ENCODE data around the gene NAPG. TPM values are rescaled to one million over a fixed set of nuclear protein-coding genes. Genes with fewer than 3 reads are reported as not detected.

The NAPG gene
- total and polyA plus RNA-seq, 9 of the 15 experiments (the other 6 are each of a cell fraction or from before 2014, with no cell fraction given) = 31.6 to 63.3 (median 50.9) TPM

DNA sequence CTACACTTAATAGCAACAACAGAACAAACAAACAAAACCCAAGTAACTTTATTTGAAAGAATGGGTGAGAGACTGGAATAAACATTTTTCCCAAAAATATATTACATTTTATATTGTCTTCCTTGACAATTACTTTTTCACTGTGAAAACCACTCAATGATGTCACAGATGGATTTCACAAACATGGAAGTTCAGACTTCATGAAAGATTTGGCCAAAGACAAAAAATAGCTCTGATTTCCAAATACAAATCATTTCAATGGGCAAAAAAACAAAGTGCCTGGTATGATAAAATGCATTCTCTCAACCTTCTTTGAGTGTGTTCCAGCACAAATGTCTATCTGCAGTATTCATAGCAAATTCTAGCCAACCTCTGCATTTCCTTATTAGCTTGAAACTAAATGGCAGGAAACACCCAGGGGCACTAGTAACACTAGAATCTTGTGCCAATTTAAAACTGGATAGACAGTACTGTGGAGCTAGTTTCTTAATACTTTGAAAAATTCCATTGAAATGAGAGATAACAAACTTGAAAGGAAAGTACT, 28.5 kb upstream of the NAPG start:
- CTCF ChIA-PET (ENCODE audit: low intra/inter-chr PET ratio) = no interaction called here
- no peaks in the 10 kb centered on the region for H3K36me3 ChIP-seq (ENCODE audit: control insufficient read depth, insufficient read depth, low read length)
- no peak for DNase-seq (ENCODE audit: extremely low read depth in 1 of 4, low spot score in 3 of 4)
- no TSS peak for BruUV-seq (replicated peaks)
- H3K4me3 ChIP-seq = no peak overlapping the region
- in situ Hi-C loops (cut with MboI) (no loop called here), intact Hi-C loops (cut with micrococcal nuclease) (no loop called here)
- H3K79me2 ChIP-seq (ENCODE audit: control insufficient read depth, insufficient read depth, low read length) = no peaks in the 10 kb centered on the region
- no peaks in the 10 kb centered on the region for H3K9me1 ChIP-seq (ENCODE audit: control insufficient read depth, insufficient read depth, low read length)
- no peak overlapping the region for H3K27ac ChIP-seq (ENCODE audit: extremely low read depth, low read depth, low read length)
- no peaks in the 10 kb centered on the region for H4K20me1 ChIP-seq (replicated peaks; ENCODE audit: control insufficient read depth, insufficient read depth, low read length)
- no peak overlapping the region for H2AFZ ChIP-seq (ENCODE audit: low read depth, low read length)
- peaks cover 5 to 10% of the 10 kb centered on the region in 2 experiments; a peak in 3 of 5 replicates for H3K27me3 ChIP-seq (ENCODE audit: control insufficient read depth in 2 of 2, insufficient read depth in 2 of 2, low read length in 2 of 2)
- H3K9me3 ChIP-seq (replicated peaks; ENCODE audit: control insufficient read depth, insufficient read depth, low read depth, low read length) = no peaks in the 10 kb centered on the region
- TF ChIP-seq ELF4 (CRISPR knock-in tag; IDR thresholded peaks at IDR 0.05) = no peak
- TF ChIP-seq SETDB1 (IDR thresholded peaks at IDR 0.05; ENCODE audit: low read length) = no peak
- TF ChIP-seq HMGN3 (IDR thresholded peaks at IDR 0.05; ENCODE audit: borderline replicate concordance, extremely low read depth, insufficient read length, low read depth, low read length) = no peak
- POLR2A ChIA-PET = interaction anchor here (0.7 kb wide), 1 partner anchor 11 kb away, joined by 3 read pairs; no protein-coding TSS in a partner anchor
- no peak for FAIRE-seq
- H3K4me1 ChIP-seq (replicated peaks in 1 of 2; ENCODE audit: control insufficient read depth in 2 of 2, insufficient read depth in 2 of 2, low read length in 2 of 2) = no peaks in the 10 kb centered on the region
- no peak overlapping the region for H3K4me2 ChIP-seq (ENCODE audit: insufficient read depth, low read length)
- ATAC-seq = no peak
- H3K9ac ChIP-seq (ENCODE audit: insufficient read depth in 1 of 2, low read depth in 2 of 2, low read length in 2 of 2) = no peak overlapping the region

GRCh38 chr18:10499230-10499629, 26.6 kb upstream of the NAPG start:
- Histone ChIP-seq H3K4me1 (replicated peaks in 1 of 2; ENCODE audit: control insufficient read depth in 2 of 2, insufficient read depth in 2 of 2, low read length in 2 of 2) (no peaks in the 10 kb centered on the region), H4K20me1 (replicated peaks; ENCODE audit: control insufficient read depth, insufficient read depth, low read length) (no peaks in the 10 kb centered on the region), H3K27ac (ENCODE audit: extremely low read depth, low read depth, low read length) (no peak overlapping the region), H3K36me3 (ENCODE audit: control insufficient read depth, insufficient read depth, low read length) (no peaks in the 10 kb centered on the region), H3K4me2 (ENCODE audit: insufficient read depth, low read length) (no peak overlapping the region), H3K79me2 (ENCODE audit: control insufficient read depth, insufficient read depth, low read length) (no peaks in the 10 kb centered on the region), H2AFZ (ENCODE audit: low read depth, low read length) (no peak overlapping the region), H3K9me1 (ENCODE audit: control insufficient read depth, insufficient read depth, low read length) (no peaks in the 10 kb centered on the region), H3K4me3 (no peak overlapping the region), H3K9ac (ENCODE audit: insufficient read depth in 1 of 2, low read depth in 2 of 2, low read length in 2 of 2) (no peak overlapping the region), H3K27me3 (ENCODE audit: control insufficient read depth in 2 of 2, insufficient read depth in 2 of 2, low read length in 2 of 2) (peaks cover 0 to 7% of the 10 kb centered on the region in 2 experiments; a peak in 2 of 5 replicates), H3K9me3 (replicated peaks; ENCODE audit: control insufficient read depth, insufficient read depth, low read depth, low read length) (no peaks in the 10 kb centered on the region)
- intact Hi-C loops (cut with micrococcal nuclease) = no loop called here
- ATAC-seq (no peak), FAIRE-seq (no peak), DNase-seq (ENCODE audit: extremely low read depth in 1 of 4, low spot score in 3 of 4) (no peak)
- in situ Hi-C loops (cut with MboI) = no loop called here
- ChIA-PET CTCF (ENCODE audit: low intra/inter-chr PET ratio) (no interaction called here), POLR2A (no interaction called here)
- no TSS peak for BruUV-seq (replicated peaks)
- 0% methylated on average over 6 of the region's 6 CpGs for WGBS (ENCODE audit: insufficient coverage, low coverage, missing lambda C conversion rate)
- no peak for TF ChIP-seq SAFB2 (IDR thresholded peaks at IDR 0.05; ENCODE audit: borderline replicate concordance, low read depth, low read length, severe bottlenecking)
- TF ChIP-seq ZNF217 (CRISPR knock-in tag; IDR thresholded peaks at IDR 0.05) = no peak
- TF ChIP-seq ZNF184 (CRISPR knock-in tag; IDR thresholded peaks at IDR 0.05) = no peak
- TF ChIP-seq SOX6 (IDR thresholded peaks at IDR 0.05) = no peak
- TF ChIP-seq, protein P1, sequence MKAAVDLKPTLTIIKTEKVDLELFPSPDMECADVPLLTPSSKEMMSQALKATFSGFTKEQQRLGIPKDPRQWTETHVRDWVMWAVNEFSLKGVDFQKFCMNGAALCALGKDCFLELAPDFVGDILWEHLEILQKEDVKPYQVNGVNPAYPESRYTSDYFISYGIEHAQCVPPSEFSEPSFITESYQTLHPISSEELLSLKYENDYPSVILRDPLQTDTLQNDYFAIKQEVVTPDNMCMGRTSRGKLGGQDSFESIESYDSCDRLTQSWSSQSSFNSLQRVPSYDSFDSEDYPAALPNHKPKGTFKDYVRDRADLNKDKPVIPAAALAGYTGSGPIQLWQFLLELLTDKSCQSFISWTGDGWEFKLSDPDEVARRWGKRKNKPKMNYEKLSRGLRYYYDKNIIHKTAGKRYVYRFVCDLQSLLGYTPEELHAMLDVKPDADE (conservative IDR thresholded peaks at IDR 0.05; ENCODE audit: control insufficient read depth, low read depth, low read length) = no peak
- TF ChIP-seq ZC3H8 (IDR thresholded peaks at IDR 0.05) = no peak
- TF ChIP-seq U2AF2 (optimal IDR thresholded peaks at IDR 0.05; ENCODE audit: low read depth, low read length) = no peak
- TF ChIP-seq MYNN (IDR thresholded peaks at IDR 0.05) = no peak
- no peak for TF ChIP-seq MYNN (CRISPR knock-in tag; IDR thresholded peaks at IDR 0.05)
- TF ChIP-seq SIX5 (IDR thresholded peaks at IDR 0.05; ENCODE audit: borderline replicate concordance in 1 of 2, insufficient read depth in 1 of 2, low read depth in 1 of 2, low read length in 2 of 2) = no peak
- TF ChIP-seq ZHX1 (conservative IDR thresholded peaks at IDR 0.05; ENCODE audit: low read length) = no peak
